HepG2 (cell line): ENCODE results near the gene CLTCL1. TPM values are rescaled to one million over a fixed set of nuclear protein-coding genes. Genes with fewer than 3 reads are reported as not detected.

Experiments used
- ATF7-NPFF ChIP-seq: sonication (generic); formaldehyde crosslinking; IDR thresholded peaks from 2 replicates; pipeline ENCODE4 v1.8.1; 2023; ENCODE audit warnings: mild to moderate bottlenecking, low read depth, missing genetic modification reagents, moderate library complexity
- GTF2F1 ChIP-seq: fragments of 150-350 bp; IDR thresholded peaks from 2 replicates; pipeline ENCODE4 v1.6.1; 2014; ENCODE audit warnings: low read length
- HOXA9 ChIP-seq: sonication (generic); formaldehyde crosslinking; IDR thresholded peaks from 2 replicates; pipeline ENCODE4 v1.8.1; 2022; ENCODE audit warnings: missing genetic modification reagents, mild to moderate bottlenecking, moderate library complexity, borderline replicate concordance
- PHF20 ChIP-seq: sonication (generic); formaldehyde crosslinking; IDR thresholded peaks from 2 replicates; pipeline ENCODE4 v1.5.0; 2020; ENCODE audit warnings: mild to moderate bottlenecking, missing genetic modification reagents
- TARDBP ChIP-seq: sonication (generic); formaldehyde crosslinking; IDR thresholded peaks from 2 replicates; pipeline ENCODE4 v1.8.0; 2022; ENCODE audit warnings: mild to moderate bottlenecking, missing genetic modification reagents
- TBX2 ChIP-seq: sonication (generic); formaldehyde crosslinking; IDR thresholded peaks from 2 replicates; pipeline ENCODE4 v1.5.0; 2020; ENCODE audit warnings: missing genetic modification reagents, mild to moderate bottlenecking, borderline replicate concordance
- ZNF143 ChIP-seq: sonication (generic); formaldehyde crosslinking; IDR thresholded peaks from 2 replicates; pipeline ENCODE4 v1.4.0; 2020; ENCODE audit warnings: missing genetic modification reagents
- ZNF615 ChIP-seq: sonication (generic); formaldehyde crosslinking; IDR thresholded peaks from 2 replicates; pipeline ENCODE4 v1.5.0; 2020; ENCODE audit warnings: mild to moderate bottlenecking, missing genetic modification reagents, borderline replicate concordance
- ZNF678 ChIP-seq: sonication (generic); formaldehyde crosslinking; IDR thresholded peaks from 2 replicates; pipeline ENCODE4 v1.4.0; 2020; ENCODE audit warnings: mild to moderate bottlenecking, missing genetic modification reagents
- ZNF766 ChIP-seq: sonication (generic); formaldehyde crosslinking; IDR thresholded peaks from 2 replicates; pipeline ENCODE4 v1.5.0; 2020; ENCODE audit warnings: missing genetic modification reagents, borderline replicate concordance
- ZNF790 ChIP-seq: sonication (generic); formaldehyde crosslinking; IDR thresholded peaks from 2 replicates; pipeline ENCODE4 v1.8.0; 2022; ENCODE audit warnings: missing genetic modification reagents, mild to moderate bottlenecking, borderline replicate concordance
- polyA plus RNA-seq, 8 experiments: library from polyadenylated mRNA; depleted of rRNA in 3 of 8; stranded (reverse) in 7 of 8; unstranded in 1 of 8; fragments of >200 nt; fragmentation: Illumina TruSeq in 4 of 8; extraction: Trizol in 4 of 8; gene quantifications; 2 replicates each; pipeline versions ENCODE4 v1.2.1 to v1.2.3, GENCODE V29; 2011 to 2016; ENCODE audit warnings: low read depth in 4 of 8, missing spikeins in 1 of 8, mixed read lengths in 1 of 8; ENCODE audit not compliant: insufficient read depth in 1 of 8
- total RNA-seq, 5 experiments: library from RNA; depleted of rRNA; stranded (reverse); fragments of >200 nt; fragmentation: Illumina TruSeq; extraction: Trizol; gene quantifications; 2 replicates each; pipeline ENCODE4 v1.2.3, GENCODE V29; 2016; ENCODE audit warnings: low read depth in 1 of 5
- TF ChIP-seq, protein P1 (sequence below), 2 experiments: sonication (generic) in 1 of 2; formaldehyde crosslinking in 1 of 2; IDR thresholded peaks; 2 replicates each; pipeline versions ENCODE4 v1.6.1 to v1.9.0; 2014 to 2022; ENCODE audit warnings: antibody characterized with exemption in 1 of 2, borderline replicate concordance in 1 of 2, inconsistent platforms in 1 of 2, low read depth in 1 of 2, missing genetic modification reagents in 1 of 2
- TF ChIP-seq, protein P2 (sequence below): sonication (generic); formaldehyde crosslinking; conservative IDR thresholded peaks from 2 replicates; pipeline ENCODE4 v1.4.0; 2020; ENCODE audit warnings: missing genetic modification reagents
- TF ChIP-seq, protein P3 (sequence below): sonication (generic); formaldehyde crosslinking; IDR thresholded peaks from 2 replicates; pipeline ENCODE4 v1.4.0; 2020; ENCODE audit warnings: mild to moderate bottlenecking, missing genetic modification reagents
- TF ChIP-seq, protein P4 (sequence below): sonication (generic); formaldehyde crosslinking; IDR thresholded peaks from 2 replicates; pipeline ENCODE4 v1.5.0; 2020; ENCODE audit warnings: missing genetic modification reagents

Gene CLTCL1
- total and polyA plus RNA-seq, 2 of the 13 experiments (the other 11 are each of a cell fraction or from before 2014, with no cell fraction given), result 8.1 to 10.9 TPM

DNA sequence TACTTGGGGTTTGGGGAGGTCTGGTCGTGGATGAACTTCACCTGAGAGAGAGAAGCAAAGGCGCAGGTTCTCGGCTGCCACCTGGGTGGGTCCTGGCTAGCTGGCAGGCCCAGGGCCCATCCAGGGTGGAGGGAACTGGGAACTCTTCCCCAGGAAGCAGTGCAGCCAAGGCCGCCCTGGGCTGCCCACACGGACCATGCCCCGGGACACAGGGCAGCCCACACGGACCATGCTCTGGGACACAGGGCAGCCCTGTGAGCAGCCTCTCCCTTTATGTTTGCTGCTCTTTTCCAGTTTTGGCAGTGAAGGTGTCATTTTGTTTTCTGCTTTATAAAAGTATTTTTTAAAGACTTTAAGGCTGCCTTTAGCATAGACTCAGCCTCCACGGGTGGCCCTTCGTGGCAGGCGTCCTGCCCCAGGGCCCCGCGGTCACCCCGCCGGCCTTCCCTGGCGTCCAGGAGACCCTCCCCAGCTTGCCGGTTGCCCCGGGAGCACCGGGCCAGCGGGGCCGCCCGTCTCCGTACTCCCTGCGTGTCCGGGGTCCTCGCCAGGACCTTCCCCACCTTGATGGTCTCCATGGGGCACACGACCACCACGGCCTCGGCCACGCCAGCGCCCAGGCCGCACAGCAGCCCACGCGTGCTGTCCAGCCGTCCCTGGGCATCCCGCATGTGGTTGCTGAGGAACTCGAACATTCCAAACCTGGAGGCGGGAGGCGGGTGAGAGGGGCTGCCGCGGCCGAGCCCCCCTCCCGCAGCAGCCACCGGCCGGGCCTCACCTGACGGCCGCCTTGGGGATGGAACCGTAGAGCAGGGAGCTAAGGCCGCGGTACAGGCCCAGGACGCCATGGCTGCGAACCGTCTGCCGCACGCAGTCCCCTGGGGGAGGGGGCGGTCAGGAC lies 114.1 kb downstream of the CLTCL1 start (continued):
- TF ChIP-seq, protein P1, sequence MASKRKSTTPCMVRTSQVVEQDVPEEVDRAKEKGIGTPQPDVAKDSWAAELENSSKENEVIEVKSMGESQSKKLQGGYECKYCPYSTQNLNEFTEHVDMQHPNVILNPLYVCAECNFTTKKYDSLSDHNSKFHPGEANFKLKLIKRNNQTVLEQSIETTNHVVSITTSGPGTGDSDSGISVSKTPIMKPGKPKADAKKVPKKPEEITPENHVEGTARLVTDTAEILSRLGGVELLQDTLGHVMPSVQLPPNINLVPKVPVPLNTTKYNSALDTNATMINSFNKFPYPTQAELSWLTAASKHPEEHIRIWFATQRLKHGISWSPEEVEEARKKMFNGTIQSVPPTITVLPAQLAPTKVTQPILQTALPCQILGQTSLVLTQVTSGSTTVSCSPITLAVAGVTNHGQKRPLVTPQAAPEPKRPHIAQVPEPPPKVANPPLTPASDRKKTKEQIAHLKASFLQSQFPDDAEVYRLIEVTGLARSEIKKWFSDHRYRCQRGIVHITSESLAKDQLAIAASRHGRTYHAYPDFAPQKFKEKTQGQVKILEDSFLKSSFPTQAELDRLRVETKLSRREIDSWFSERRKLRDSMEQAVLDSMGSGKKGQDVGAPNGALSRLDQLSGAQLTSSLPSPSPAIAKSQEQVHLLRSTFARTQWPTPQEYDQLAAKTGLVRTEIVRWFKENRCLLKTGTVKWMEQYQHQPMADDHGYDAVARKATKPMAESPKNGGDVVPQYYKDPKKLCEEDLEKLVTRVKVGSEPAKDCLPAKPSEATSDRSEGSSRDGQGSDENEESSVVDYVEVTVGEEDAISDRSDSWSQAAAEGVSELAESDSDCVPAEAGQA (IDR thresholded peaks at IDR 0.05; ENCODE audit: low read depth), result no peak
- TF ChIP-seq, protein P1 (CRISPR knock-in tag; IDR thresholded peaks at IDR 0.05; ENCODE audit: borderline replicate concordance), result no peak
- TF ChIP-seq ZNF766 (CRISPR knock-in tag) (0 out of 2 replicates have a peak, but pooled peaks have one; percentile 32), ATF7-NPFF (peak; percentile 19; the same call in 1 of the 2 replicates), TARDBP (CRISPR knock-in tag) (peak; percentile 15; the same call in 1 of the 2 replicates), ZNF615 (CRISPR knock-in tag) (no peak), ZNF678 (no peak), ZNF790 (no peak), HOXA9 (CRISPR knock-in tag) (peak; percentile 59; the same call in 1 of the 2 replicates), GTF2F1 (no peak), ZNF143 (CRISPR knock-in tag) (no peak), TBX2 (CRISPR knock-in tag) (peak; percentile 9; the same call in 1 of the 2 replicates), PHF20 (CRISPR knock-in tag) (no peak; the same call in 1 of the 2 replicates)
- TF ChIP-seq, protein P2, sequence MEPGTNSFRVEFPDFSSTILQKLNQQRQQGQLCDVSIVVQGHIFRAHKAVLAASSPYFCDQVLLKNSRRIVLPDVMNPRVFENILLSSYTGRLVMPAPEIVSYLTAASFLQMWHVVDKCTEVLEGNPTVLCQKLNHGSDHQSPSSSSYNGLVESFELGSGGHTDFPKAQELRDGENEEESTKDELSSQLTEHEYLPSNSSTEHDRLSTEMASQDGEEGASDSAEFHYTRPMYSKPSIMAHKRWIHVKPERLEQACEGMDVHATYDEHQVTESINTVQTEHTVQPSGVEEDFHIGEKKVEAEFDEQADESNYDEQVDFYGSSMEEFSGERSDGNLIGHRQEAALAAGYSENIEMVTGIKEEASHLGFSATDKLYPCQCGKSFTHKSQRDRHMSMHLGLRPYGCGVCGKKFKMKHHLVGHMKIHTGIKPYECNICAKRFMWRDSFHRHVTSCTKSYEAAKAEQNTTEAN (CRISPR knock-in tag), result 0 out of 2 replicates have a peak, but pooled peaks have one; percentile 21
- TF ChIP-seq, protein P3, sequence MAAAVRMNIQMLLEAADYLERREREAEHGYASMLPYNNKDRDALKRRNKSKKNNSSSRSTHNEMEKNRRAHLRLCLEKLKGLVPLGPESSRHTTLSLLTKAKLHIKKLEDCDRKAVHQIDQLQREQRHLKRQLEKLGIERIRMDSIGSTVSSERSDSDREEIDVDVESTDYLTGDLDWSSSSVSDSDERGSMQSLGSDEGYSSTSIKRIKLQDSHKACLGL, result 0 out of 2 replicates have a peak, but pooled peaks have one; percentile 4
- TF ChIP-seq, protein P4, sequence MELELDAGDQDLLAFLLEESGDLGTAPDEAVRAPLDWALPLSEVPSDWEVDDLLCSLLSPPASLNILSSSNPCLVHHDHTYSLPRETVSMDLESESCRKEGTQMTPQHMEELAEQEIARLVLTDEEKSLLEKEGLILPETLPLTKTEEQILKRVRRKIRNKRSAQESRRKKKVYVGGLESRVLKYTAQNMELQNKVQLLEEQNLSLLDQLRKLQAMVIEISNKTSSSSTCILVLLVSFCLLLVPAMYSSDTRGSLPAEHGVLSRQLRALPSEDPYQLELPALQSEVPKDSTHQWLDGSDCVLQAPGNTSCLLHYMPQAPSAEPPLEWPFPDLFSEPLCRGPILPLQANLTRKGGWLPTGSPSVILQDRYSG (CRISPR knock-in tag), result peak; percentile 27; the same call in 1 of the 2 replicates
